ENCODE results near the gene FOXP1.
A peak's percentile ranks its signal among the peaks of the same experiment; 100 is the strongest.

Gene FOXP1

DNA sequence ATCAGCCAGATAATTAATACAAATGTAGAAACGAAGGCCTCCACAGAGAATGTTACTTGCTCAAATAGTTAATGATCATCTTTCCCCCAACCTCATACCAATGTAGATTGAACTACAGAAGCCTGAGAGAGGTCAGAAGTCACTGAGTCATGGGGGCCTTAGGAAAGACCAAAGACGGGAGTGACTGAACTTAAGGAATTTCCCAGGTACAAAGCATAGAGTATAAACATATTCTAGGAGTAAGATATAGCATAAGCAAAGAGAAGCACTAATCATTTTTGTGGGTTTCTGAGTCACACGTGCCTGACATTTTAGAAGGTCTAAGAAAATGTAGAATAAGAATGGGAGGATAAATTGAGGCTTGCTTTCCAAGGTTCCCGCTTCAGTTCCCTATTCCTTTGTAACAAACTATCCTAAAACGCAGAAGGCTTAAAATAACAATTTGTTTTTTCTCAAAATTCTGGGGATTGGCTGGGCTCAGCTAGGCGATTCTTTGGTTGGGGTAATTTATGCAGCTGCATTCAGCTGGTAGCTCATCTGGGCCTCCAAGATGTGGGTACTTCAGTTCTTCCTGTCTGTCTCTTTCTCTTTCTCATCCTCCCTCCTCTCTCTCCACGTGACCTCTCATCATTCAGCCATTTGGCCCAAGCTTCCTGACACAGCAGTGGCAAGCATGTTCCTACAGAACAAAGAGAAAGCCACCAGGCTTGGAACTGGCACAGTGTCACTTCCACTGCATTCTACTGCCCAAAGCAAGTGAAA lies 422.6 kb downstream of the FOXP1 start:
- FAIRE-seq = no peak

DNA sequence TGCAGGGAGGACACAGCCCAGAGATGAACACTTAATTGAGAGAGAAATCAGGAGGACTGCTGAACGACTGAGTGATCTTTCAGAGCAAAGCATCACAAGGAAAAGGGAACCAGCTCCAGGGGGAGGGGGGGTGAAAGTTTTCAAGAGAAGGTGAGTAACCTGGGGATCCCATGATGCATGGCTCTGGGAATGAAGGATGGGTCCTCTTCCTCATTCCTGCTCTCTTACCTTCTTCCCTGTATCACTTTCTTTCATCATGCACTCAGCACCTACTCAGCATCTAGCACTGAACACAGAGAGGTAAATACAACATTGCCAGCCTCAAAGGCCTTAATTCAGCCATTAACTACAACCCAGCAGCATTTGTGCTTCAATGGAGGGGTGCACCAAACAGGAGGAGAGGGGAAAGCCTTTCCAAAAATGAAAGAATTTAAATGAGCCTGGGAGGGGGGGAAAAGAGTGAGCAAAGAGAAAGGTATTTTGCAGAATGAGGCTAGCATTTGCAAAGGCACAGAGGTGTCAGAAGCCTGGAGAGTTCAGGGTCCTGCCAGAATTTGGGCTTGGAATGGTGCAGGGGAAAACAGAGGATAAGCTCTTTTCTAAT lies 427.4 kb downstream of the FOXP1 start:
- FAIRE-seq = no peak

DNA sequence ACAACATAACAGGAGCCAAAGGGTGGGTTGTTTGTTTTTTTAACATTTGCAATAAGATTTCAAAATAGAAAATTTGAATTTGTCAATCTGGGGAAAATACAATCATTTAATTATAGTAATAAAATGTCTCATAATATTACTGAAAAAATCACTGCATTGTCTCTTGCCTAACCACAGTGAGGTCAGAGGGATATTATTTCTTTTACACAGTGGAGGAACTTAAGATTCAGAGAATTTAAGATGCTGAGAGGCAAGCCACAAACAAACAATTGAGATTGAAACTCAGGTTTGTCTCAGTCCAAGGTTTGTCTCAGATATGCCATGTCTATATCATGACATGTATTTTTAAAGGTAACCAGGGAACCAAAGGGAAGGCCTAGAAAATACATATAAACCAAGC lies 428.7 kb downstream of the FOXP1 start:
- FAIRE-seq = no peak

DNA sequence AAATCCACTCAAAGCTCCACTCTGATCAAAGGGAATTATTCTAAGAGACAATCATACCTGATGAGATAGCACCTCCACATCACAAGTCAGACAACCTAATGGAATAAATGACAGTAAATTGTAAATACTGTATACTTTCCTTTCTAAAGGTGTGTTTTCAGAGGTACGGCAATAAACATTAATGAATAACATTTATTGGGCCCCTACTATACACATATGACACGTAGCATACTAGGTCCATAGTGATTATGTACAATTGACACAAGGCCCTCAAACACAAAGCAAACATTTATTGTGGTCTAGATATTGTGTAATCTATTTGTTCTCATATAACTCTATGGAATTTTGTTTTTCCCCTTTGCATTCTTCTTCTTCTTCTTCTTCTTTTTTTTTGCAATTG lies 429.8 kb downstream of the FOXP1 start:
- no peak for FAIRE-seq

DNA sequence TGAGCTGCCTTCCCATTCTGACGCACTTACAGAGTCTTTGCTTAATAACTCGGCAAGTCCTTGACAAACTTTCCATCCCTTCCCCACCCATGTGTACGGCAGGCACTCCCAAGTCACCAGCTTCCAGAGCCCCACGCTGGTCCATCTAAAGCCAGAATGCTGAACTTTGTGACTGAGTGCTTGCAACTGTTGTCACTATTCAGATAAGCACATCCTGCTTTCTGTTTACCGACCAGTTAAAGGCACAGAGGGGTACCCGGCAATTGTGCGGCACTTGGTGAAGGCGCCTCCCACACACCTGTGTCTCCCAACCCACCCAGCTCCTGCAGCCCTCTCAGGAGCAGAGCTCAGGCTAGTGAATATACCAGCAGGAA lies 430.6 kb downstream of the FOXP1 start:
- no peak for FAIRE-seq

DNA sequence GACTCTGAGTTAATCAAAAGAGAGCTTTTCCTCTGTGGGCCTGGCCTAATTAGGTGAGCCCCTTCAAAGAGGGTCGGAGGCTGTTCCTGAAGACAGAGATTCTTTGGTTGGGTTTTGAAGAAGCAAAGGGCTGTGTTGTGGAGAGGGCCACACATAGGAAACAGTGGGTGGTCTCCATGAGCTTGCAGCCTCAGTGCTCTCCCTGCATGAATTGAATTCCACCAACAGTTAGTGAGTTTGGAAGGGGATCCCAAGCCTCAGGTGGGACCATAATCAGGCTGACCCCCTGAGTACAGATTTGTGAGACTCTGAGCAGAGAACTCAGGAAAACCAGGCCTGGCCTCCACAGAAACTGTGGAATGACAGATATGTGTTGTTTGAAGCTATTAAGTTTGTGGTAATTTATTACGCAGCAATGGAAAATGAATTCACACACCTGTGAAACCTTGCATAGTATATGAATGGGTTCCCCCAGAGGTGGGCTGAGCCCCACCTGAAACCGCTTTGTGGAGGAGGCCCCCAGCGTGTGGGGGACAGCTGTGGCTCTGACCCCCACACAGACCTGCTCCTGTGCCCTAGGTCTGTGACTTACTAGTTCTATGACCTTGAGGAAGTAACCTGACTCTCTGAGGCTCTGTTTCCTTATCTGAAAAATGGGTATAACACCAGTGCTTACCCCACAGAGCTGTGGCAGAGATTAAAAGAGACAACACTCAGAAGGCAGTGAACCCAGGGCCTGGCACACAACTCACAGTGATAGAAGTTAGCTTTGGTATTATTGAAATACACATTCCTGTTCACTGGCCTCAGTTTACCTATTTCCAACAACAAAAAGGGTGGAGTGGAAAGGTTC lies 431.3 kb downstream of the FOXP1 start:
- no peak for FAIRE-seq

DNA sequence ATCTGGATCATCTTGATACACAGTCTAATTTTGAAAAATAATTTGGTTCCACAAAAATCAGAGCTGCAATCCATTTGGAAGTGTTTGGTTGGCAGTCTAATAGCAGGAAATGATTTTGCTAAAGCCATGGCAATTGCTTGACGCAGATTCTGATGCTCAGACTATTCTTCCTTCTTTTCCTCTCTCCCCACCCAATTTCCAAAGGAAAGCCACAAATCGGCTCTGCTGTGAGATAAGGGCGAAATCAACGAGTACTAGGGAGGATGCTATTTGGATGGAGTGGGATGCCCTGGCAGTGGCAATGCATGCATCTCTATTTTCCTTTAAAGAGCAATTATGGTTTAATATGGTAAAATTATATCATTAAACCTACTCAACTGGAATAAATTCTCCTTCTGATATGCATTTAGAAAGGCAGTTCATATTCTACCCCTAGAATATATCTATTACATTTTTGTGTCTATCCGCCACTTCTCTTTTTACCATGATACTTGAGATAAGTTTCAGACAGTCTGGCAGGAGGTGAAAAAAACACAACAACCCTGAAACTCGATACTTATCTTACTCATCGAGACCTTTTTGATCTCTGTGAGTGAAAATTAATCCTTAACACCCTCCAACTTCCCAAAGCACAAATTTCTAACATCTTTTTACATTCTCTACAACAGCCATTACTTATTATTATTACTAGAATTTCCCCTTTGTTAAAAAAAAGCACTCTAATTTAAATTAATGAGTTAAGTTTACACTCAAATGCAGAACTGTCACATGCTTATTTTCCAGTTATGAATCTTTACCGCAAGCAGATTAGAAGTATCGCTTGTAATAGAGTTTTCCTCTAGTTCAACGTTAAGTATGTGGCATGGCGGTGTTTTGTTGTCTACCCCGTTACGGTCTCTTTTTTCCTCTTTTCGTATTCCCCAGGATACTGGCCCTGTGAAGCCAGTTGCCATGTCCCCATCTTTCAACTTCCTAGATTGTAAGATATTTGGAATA lies 433.3 kb downstream of the FOXP1 start:
- no peak for FAIRE-seq

DNA sequence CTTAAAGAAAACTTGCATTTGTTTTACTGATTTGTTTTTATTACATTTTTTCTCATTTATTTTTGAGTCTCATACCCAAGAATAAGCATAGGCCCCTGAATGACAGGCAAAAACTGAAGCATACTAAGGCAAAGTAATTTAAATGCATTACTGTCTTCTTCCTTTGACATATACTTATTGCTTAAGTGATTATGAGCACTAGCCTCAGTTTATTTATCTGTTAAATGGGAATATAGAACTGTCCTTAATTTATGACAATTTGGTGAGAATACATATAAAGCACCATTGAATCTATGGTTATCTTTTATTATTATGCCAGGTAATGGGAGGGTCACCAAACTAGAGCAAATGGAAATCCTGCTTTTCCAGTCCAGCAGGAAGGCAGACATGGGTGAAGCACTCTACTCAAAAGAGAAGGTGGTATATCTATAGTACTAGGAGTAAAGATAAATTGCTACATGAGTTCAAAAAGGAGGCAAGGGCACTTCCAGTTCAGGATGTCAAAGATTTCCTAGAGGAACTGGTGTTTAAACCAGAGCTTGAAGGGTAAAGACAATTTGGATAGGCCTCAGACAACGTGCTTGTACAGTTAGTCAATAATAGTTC lies 435.0 kb downstream of the FOXP1 start:
- no peak for FAIRE-seq

DNA sequence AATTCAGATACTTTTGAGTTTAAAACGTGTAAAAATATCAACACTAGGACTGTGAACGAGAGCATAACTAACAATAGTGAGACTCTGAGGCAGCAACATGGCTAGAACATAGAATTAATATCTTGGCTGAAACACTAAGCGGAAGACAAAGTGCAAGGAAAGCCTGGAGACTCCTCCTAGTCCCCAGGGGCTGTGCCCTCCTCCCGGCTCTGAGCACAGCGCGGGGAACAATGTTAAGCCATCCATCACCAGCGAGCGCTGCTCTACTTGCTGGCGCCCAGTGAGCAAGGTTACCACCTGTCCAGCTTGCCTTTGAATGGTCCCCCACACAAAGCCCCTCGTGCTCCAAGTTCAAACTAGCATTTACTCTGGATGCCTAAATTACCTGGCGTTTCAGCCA lies 436.9 kb downstream of the FOXP1 start:
- no peak for FAIRE-seq

DNA sequence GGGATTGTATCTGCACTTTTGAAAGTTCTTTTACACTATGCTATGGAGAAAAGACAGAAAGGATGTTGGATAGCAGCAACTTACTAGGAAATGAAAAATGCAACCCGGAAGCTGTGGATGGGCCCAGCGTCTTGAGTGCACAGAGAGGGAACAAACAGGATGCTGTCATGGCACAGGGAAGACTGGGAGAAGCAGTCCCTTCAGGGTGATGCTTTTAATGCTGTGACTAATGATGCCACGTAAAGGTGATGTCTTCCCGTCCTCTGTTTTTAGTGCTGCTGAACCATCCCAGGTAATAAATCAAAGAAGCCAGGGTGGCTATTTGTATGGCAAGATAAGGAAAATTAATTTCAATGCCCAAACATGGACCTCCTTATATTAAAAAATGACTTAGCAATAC lies 437.6 kb downstream of the FOXP1 start:
- FAIRE-seq = no peak

DNA sequence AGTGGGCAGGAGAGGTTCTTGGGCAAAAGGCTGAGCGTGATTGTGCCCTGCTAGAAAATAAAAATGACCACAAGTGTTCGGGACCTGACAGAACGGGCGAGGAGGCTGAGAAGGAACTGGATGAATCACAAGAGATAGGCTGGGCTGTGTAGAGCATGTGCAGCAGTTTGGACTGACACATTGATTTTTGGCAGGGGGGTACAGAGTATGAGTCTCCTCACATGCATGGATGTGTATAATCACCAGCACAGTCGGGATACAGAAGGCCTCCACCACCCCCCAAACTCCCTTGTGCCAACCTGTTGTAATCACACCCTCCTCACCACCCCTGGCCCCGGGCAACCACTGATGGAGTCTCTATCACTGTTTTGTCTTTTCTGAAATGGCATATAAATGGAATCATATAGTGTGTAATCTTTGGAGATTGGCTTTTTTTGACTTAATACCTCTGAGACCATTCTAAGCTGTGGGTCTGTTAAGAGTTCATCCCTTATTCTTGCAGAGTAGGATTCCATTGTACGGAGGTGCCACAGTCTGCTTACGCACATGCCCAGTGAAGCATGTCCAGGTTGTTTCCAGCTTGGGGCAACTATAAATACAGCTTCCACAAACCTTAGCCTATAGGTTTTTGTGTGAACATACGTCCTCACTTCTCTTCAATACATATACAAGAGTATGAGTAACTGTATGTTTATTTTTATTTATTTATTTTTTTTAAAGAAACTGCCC lies 438.8 kb downstream of the FOXP1 start:
- no peak for FAIRE-seq

DNA sequence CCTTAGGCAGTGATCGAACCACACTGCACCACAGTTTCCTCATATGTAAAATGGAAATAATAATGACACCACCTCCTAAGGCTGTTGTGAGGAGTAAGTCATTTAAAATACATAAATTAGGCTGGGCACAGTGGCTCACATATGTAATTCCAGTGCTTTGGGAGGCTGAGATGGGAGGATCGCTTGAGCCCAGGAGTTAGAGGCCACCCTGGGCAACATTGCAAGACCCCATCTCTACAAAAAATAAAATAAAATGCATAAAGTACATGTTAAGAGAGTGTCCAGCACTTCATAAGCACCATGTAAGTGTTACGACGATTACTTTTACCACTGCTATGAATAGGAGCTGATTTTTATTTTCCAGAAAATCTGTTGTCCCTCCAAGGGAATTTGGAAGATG lies 440.0 kb downstream of the FOXP1 start:
- FAIRE-seq = no peak

DNA sequence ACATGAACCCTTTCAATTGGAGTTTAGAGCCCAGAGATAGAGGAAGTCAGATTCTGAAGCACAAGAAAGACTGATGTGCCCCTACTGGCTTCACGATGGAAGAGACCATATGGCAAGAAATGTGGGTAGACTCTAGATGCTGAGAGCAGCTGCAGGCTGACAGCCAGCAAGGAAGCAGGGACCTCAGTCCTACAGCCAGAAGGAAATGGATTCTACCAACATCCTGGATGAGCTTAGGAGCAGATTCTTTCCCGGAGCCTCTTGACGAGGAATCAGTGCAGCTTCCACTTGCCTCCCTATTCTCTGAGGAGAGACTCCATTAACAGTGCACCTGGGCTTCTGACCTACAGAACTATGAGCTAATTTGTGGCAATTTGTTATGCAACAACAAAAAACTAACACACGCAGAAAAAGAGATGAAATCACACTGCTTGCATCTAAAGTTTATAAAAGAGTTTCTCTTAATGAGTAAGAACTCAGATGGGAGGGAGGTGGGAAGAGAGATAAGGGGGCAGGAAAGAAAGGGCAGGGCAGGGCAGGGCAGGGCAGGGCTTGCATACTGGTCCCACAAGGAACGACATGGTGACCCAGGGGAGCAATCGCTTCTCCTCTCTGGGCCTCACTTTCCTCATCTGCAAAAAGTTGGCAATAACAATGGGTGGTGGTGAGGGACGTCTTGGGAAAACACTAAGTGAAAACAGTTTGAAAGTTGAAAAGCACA lies 440.9 kb downstream of the FOXP1 start:
- no peak for FAIRE-seq

DNA sequence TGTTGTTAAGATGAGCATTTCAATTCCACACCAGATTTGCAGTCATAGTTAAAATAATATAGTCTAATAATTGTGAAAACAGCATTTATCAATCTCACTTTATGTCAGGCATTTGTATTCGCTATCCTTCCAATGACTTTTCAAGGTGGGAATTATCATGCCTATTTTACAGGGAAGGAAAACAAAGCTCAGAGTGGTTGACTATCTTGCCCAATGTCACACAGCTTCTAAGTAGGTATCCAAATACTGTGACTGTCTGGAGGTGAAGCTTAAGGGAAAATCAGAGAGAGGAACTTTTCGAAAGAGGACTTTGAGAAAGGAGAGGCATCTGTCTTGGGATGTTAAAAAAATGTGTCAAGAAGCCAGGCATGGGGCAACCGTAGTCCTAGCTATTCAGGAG lies 443.1 kb downstream of the FOXP1 start:
- FAIRE-seq = no peak

DNA sequence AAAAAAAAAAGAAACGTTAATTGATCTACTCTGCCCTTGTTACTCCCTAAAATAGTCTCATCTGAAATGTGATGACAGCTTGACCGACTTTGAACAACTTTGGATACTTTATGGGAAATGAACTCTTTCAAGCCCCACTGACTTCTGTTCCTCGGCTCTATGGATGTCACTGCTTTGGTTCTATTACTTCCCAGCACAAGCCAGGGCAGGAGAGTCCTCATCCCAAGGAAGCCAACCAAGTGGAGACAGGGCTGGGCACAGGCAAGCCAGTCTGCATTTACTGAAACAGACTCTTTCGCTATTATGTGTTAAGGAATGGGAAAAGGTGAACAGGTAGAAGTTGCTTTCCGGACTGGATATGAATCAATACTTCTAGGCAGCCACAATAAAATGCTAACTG lies 444.0 kb downstream of the FOXP1 start:
- no peak for FAIRE-seq

DNA sequence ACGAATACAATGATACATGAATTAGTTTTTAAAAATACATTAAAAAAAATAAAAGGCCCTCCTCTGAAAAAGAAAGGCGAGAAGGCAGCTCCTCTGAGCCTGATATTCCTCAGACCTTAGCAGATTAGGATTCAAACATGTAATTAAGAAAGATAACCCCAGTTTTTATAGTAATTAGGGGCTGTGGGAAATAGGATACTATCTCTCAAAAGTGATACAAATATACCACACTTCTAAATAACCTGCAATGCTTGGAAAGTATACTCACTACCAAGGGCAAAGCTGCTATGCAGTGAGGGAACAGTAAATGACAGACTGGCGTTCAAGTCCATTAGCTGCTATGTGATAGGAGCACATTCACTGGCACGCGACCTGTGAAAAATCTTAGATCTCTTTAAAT lies 445.1 kb downstream of the FOXP1 start:
- no peak for FAIRE-seq

DNA sequence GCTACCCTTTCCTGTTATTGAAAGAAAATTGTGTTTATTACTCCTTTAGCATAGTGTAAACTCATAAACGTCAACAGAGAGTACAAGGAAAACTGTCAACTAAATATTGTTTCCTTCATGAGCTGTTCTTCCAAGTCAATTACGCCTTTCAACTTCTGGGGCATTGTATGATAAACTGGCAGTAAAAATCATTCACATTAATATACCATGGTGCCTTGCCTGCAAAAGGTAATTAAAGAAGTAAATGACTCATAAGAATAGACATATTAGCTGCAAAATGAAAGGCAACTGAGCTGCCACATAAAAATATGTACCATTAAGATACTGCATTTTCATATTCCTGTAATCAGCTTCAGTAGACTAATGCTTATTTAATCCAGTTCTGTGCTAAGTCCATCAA lies 447.3 kb downstream of the FOXP1 start:
- FAIRE-seq = peak; percentile 94

DNA sequence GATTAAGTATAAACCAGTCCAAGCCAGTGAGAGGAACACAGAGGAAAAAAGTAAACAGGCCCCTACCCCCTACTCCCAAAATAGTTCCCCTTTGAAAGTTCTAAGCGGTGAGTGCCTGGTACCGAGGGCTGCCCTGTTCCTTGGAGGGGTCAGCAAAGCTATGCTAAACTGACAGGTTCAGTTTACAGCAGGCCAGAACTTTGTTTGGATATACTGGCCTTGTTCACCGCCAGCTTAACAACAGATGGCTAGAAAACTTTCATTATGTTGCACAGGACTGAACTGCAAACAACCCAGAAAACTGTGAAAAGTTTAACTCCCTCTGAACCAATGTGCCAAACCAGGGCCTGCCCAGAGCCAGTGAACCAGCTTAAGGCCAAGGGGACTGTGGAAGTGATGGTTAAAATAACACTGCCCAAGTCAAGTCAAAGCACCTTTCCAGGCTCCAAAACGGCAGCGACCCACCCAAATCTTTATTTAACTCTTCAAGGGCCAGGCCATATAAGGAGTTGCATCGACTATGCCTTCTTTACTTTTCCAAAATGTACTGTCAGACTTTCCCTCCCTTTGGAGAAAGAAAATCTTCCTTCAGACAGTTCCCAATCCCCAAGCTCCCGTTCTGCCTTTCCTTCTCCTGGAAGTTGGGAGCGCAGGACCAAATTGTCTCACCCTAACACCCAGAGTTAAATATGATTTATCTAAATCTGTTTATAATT lies 448.0 kb downstream of the FOXP1 start:
- no peak for FAIRE-seq

DNA sequence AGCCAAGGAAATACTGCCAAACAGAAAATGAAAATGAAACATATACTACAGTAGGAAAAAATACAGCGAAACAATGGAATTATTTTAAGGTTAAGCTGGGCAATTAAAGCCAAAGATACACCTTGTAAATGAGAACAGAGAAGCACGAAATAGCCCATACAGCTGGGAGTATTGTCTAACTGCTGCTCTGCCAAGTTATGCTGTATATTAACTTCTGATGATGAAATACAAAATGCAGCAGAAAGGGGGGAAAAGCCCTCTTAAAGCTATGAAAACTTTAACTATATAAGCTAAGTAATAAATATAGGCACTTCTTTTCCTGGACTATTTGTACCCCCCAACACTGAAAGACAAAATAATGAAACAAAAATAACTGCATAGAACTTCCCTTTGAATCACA lies 449.0 kb downstream of the FOXP1 start:
- FAIRE-seq = peak; percentile 85

DNA sequence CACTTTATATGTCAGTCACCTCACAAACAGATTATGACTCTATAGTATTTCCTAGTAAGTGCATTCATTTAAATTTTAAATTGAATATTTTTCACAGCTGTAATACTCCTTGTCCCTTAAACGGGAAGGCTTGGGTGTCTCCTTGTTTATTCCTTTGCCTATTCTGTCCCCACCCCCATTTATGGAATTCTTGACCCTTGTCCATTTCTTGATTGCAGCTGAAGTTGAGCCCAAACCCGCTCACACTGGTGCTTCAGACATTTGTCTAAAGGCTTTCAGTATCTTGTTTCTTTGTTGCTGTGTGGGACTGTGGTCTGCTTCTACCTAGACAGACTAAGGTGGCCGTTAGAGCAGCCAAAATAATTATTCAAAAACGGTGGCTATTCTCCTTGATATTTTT lies 449.7 kb downstream of the FOXP1 start:
- FAIRE-seq = no peak
